HuH-7 (cell line): ENCODE measurements around the gene ATG2B.
"Not testable (repeated sequence)": the region's sequence is repeated elsewhere in the genome, so short reads cannot be mapped to it uniquely, and the experiment has no call there.

Source experiments
- DNase-seq: peaks from one replicate; pipeline ENCODE4 v3.0.0; 2011; ENCODE audit warnings: low spot score

Gene ATG2B

GRCh38 chr14:96251656-96252155 lies 111.4 kb downstream of the ATG2B start:
- DNase-seq: no peak

DNA sequence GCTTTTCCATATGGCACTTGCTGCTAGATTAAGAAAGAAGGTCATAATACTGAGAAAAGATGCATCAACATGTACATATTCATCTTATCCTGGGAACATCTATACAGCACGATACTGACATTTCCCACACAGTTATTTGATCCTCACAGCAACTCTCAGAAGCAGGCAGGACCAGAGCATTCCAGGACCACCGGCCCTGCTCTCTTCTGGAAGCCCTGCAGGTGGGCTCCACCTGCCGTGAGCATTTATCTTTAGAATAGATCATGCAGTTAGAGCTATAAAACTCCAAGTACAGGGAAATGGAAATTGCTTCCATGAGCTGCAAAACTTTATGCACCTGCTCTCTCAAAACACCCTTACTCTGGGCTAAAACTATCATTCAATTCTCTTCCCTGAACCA lies 112.7 kb downstream of the ATG2B start:
- DNase-seq: no peak

DNA sequence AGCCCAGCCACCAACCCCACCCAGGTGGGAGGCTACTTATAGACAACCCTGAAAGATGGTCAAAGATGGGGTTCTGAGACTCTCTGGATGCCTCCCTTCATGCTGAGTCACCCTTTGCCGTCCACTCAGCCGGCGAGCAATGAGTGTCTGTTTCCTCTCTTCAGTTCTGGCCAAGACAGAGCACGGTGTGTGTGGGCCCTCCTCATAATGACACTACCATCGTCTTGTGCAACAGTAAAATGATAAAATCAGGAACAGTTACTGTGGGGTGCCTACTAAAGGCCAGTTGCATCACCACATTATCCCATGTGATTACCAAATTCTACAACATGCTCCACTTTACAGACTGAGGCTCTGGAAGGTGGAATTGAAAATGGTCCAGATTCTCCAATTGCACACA lies 114.1 kb downstream of the ATG2B start:
- DNase-seq: no peak

DNA sequence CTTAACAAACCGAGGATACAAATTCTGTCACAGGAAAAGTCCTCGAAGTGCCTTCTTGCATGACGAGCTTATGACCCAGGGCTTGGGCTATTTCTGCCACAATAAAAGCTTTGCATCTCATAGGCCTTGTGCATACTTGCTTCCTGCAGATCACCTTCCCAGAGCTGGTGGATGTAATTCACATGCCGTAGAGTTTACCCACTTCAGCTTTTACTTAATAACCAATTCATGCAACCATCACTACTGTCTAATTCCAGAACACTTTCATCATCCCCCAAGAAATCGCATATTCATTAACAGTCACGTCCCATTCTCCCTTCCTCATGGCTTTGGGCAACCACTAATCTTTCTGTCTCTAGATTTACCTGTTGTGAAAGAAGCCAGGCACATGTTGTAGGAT lies 116.1 kb downstream of the ATG2B start:
- DNase-seq: no peak

DNA sequence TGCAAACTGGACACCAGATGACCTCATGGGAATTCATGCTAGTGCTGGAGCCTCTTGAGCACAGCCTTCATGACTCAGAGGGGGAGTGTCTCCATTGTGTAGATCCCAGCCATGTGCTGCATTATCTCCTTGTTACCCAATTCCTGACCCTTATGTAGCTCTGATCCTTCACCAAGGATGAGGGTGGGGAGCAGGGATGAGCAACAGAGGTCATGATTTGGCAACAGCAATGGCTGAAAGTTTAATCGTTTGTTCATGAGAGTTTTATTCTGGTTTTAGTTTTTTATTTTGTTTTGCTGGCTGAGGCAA lies 116.6 kb downstream of the ATG2B start:
- DNase-seq: no peak

DNA sequence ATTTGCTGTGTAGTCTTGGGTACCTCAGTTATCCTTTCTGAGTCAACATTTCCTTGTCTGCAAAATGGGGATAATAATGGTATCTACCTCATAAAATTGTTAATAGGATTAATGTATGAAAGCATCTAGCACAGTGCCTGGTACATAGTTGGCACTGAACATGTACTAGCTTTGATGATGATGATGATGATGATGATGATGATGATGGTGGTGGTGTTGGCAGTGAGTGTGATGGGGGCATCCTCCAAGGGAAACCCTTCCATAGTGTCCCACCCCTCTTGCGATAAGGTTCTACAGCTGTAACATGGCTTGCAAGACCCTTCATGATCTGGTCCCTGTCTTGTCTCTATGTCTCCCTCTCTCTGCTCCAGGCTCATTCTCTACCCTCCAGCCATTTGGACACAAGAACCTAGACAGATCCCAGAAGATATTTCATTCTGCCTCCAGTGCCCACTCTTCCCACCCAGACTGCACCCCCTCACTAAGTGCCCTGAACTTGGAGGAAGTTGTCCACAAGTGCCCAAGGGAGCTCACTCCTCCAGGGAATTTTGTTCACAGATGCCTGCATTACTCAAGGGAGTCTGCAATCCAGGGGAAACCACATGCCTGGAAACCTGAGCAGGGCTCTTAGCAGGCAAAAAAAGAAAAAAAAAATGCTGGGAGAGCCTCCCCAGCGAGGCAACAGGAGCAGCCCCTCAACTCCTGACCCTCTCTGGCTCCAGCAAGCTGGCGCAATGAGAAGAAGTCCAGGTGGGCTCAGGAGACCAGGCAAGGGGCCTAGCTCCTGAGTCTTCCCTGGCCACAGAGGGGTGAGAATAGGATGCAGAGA lies 117.2 kb downstream of the ATG2B start:
- no peak for DNase-seq

DNA sequence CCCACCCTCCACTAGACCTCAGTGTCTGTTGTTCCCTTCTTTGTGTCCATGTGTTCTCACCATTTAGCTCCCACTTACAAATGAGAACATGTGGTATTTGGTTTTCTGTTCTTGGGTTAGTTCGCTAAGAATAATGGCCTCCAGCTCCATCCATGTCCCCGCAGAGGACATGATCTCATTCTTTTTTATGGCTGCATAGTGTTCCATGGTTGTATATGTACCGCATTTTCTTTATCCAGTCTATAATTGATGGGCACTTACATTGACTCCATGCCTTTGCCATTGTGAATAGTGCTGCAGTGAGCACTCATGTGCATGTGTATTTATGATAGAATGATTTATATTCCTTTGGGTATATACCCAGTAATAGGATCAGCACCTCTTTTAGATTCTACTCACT lies 118.1 kb downstream of the ATG2B start:
- not testable (repeated sequence) for DNase-seq

GRCh38 chr14:96243785-96244184 lies 119.4 kb downstream of the ATG2B start:
- DNase-seq: no peak

DNA sequence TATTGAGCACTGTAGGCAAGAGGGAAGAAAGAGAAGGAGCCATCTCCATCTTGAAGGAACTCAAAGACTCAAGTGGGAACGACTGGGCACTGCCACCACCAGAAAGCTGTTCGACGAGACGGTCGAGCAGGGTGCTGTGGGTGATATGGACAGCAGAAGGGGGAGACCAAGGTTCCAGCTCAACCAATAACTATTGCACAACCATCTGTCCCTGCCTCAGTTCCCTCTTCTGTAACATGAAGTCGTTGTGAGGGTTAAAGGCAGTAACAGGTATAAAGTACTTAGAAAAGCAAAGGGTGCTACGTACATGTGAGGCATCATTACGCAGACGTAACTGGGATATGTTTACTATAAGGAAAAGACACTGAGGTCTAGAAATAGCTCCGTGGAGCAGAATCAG lies 121.0 kb downstream of the ATG2B start:
- DNase-seq: no peak

DNA sequence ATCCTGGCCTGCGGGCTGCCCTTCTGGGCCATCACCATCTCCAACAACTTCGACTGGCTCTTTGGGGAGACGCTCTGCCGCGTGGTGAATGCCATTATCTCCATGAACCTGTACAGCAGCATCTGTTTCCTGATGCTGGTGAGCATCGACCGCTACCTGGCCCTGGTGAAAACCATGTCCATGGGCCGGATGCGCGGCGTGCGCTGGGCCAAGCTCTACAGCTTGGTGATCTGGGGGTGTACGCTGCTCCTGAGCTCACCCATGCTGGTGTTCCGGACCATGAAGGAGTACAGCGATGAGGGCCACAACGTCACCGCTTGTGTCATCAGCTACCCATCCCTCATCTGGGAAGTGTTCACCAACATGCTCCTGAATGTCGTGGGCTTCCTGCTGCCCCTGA lies 122.5 kb downstream of the ATG2B start:
- no peak for DNase-seq

- DNase-seq: no peak
Observed at GRCh38 chr14:96239711-96240141, 123.4 kb downstream of the ATG2B start.

DNA sequence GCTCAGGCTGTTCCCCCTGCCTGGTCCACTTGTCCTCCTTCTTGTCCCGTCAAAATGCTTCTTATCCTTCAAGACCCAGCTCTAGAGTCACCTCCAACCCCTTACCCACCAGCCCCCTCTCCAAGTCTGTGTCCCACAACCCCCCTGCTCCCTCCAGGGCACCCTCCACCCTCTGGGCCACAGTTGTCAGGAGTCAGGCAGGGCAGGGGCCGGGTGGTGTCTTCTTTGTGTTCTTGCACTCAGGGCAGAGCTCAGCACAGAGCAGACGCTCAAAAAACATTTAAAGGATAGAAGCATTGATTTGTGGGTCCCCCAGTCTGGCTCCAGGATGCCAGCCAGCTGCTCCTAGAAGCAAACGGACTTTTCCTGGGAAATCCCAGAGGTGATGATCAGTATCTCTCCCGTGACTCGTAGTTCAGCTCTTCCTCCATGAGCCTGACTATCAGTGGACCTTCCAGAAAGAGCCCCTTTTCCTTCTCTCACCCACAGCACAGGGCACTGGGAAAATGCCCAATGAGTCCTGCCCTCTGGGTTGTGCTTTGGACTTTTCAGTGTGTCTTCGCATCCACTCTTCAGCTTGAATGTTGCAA lies 124.4 kb downstream of the ATG2B start:
- no peak for DNase-seq

DNA sequence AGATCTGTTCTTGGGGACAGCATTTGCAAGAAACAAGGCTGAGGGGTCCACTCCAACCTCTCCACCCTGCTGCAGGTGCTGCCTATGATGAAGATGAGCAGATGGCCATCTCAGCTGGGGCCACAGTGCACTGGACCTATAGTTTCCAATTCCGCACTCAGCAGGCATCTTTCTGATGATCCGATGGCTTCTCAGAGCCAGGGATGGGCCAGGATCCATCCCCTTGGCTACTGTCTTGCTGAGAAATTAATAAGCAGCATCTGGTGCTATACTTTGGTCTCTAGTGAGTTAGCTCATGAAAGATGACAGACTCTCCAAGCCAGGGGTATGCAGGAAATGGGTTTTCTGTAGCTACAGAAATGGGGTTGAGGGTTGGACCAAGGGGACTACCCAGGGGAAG lies 125.5 kb downstream of the ATG2B start:
- DNase-seq: no peak

GRCh38 chr14:96235426-96235825 lies 127.7 kb downstream of the ATG2B start:
- DNase-seq: no peak

GRCh38 chr14:96233661-96234060 lies 129.5 kb downstream of the ATG2B start:
- DNase-seq: no peak

DNA sequence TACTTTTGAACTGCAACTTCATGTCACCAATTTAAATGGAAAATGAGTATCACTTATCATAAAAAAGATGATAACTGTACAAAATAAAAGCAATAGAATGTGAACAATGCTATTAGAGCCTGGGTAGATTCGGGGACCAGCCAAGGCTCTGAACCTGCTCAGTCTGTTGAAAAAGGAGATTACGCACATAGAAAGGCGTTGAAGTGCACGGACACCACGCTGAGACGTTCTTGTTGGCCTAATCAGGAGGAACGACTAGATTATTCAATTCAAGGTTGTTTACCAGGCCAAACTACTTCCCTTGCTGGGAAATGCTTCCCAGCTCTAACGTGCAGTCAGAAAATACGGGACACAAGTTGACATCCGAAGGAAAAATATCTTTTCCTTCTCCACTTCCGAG lies 130.6 kb downstream of the ATG2B start:
- DNase-seq: no peak

GRCh38 chr14:96231526-96232130 lies 131.5 kb downstream of the ATG2B start:
- no peak for DNase-seq

GRCh38 chr14:96231056-96231455 lies 132.1 kb downstream of the ATG2B start:
- no peak for DNase-seq

DNA sequence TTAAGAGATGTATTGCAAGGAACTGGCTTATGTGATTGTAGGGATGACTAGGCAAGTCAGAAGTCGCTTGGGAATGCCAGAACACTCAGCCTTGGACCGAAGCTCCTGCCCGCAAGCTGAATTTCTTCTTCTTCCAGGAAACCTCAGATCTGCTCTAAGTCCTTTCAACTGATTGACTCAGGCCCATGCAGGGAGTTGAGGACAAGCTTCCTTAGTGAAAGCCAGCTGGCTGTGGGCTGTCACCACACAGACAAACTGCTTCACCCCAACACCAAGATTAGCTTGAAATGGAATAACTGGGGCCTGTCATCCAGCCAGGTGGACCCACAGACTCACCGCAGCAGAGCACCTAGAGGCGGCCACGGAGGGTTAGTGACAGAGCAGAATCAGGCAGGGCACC lies 133.8 kb downstream of the ATG2B start:
- no peak for DNase-seq
